ENCODE measurements around the gene TMEM108.

TMEM108 gene

DNA sequence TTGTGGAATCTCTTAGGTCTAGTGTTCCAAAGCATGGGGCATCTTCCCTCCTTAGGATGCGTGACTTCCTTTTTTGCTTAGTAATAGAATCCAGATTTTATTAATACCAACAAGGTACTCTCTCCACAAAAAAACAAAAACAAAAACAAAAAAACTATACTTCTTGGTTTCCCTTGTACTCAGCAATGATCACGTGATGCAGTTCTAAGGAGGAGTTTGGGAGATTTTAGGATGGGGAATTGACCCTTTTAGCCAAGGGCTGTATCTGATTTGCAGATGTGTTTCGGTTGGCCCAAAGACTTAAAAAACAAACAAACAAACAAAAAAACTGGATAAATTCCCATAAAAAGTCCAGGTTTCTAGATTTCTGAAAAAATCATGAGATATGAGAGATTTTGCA, 12.6 kb upstream of the TMEM108 start:
- DNase-seq (ENCODE audit: low read depth): no peak
- Histone ChIP-seq H3K36me3 (ENCODE audit: control insufficient read depth, insufficient read depth, low read length, severe bottlenecking) (no peaks in the 10 kb centered on the region), H3K9ac (ENCODE audit: low read length) (no peak overlapping the region), H3K9me3 (ENCODE audit: control insufficient read depth, low read length) (no peaks in the 10 kb centered on the region), H3K27me3 (replicated peaks; ENCODE audit: control insufficient read depth, insufficient read depth, low read length) (no peaks in the 10 kb centered on the region), H3K4me1 (ENCODE audit: control insufficient read depth, insufficient read depth, low read length) (no peaks in the 10 kb centered on the region), H3K4me3 (ENCODE audit: low read length) (no peak overlapping the region)

- H3K27me3 ChIP-seq (replicated peaks; ENCODE audit: control insufficient read depth, insufficient read depth, low read length): peaks cover 30% of the 10 kb centered on the region
- no peak overlapping the region for H3K4me3 ChIP-seq (ENCODE audit: low read length)
- no peaks in the 10 kb centered on the region for H3K4me1 ChIP-seq (ENCODE audit: control insufficient read depth, insufficient read depth, low read length)
- DNase-seq (ENCODE audit: low read depth): no peak
- H3K36me3 ChIP-seq (ENCODE audit: control insufficient read depth, insufficient read depth, low read length, severe bottlenecking): no peaks in the 10 kb centered on the region
- no peak overlapping the region for H3K9ac ChIP-seq (ENCODE audit: low read length)
- H3K9me3 ChIP-seq (ENCODE audit: control insufficient read depth, low read length): no peaks in the 10 kb centered on the region
Measured at GRCh38 chr3:133032301-133032700, 5.9 kb upstream of the TMEM108 start.

- no peaks in the 10 kb centered on the region for H3K36me3 ChIP-seq (ENCODE audit: control insufficient read depth, insufficient read depth, low read length, severe bottlenecking)
- H3K9ac ChIP-seq (ENCODE audit: low read length): no peak overlapping the region
- H3K4me1 ChIP-seq (ENCODE audit: control insufficient read depth, insufficient read depth, low read length): peaks cover 3% of the 10 kb centered on the region
- H3K9me3 ChIP-seq (ENCODE audit: control insufficient read depth, low read length): peaks cover 6% of the 10 kb centered on the region
- no peak for DNase-seq (ENCODE audit: low read depth)
- H3K27me3 ChIP-seq (replicated peaks; ENCODE audit: control insufficient read depth, insufficient read depth, low read length): peaks cover 57% of the 10 kb centered on the region
- H3K4me3 ChIP-seq (ENCODE audit: low read length): no peak overlapping the region
Measured at GRCh38 chr3:133037436-133037835, 755 bp upstream of the TMEM108 start.

DNA sequence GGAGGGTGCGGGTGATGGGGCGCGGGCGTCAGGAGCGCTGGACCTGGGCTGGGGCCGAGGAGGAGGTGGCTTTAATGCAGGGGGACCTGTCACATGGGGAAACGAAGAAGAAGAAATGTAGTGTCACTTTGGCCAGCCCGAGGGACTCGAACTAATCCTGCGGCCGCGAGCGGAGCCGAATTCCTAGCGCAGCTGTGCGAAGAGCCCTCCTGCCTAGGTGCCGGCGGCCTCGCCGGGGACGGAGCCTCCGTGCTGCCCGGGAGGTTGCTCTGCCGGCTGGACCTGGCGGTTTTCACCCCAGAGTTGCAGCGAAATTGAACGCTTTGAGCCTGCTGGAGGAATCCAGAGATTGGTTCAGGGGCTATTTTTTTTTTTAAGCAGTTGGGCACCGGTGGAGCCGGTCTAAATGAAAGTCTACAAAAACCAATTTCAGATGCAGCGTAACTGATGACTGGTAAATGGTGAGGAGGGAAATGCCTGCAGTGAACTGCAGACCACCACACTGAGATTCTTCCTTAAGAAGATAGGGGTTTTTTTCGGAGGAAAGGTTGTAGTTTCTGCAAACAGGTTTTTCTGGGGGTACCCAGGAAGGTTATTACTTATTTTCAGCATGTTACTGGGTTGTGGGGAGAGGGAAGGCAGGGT, 662 bp downstream of the TMEM108 start:
- Histone ChIP-seq H3K9me3 (ENCODE audit: control insufficient read depth, low read length) (peaks cover 6% of the 10 kb centered on the region), H3K36me3 (ENCODE audit: control insufficient read depth, insufficient read depth, low read length, severe bottlenecking) (no peaks in the 10 kb centered on the region), H3K27me3 (replicated peaks; ENCODE audit: control insufficient read depth, insufficient read depth, low read length) (peaks cover 59% of the 10 kb centered on the region), H3K9ac (ENCODE audit: low read length) (no peak overlapping the region), H3K4me1 (ENCODE audit: control insufficient read depth, insufficient read depth, low read length) (peaks cover 3% of the 10 kb centered on the region), H3K4me3 (ENCODE audit: low read length) (peak overlapping the region; percentile 59)
- peak; percentile 15 for DNase-seq (ENCODE audit: low read depth)

DNA sequence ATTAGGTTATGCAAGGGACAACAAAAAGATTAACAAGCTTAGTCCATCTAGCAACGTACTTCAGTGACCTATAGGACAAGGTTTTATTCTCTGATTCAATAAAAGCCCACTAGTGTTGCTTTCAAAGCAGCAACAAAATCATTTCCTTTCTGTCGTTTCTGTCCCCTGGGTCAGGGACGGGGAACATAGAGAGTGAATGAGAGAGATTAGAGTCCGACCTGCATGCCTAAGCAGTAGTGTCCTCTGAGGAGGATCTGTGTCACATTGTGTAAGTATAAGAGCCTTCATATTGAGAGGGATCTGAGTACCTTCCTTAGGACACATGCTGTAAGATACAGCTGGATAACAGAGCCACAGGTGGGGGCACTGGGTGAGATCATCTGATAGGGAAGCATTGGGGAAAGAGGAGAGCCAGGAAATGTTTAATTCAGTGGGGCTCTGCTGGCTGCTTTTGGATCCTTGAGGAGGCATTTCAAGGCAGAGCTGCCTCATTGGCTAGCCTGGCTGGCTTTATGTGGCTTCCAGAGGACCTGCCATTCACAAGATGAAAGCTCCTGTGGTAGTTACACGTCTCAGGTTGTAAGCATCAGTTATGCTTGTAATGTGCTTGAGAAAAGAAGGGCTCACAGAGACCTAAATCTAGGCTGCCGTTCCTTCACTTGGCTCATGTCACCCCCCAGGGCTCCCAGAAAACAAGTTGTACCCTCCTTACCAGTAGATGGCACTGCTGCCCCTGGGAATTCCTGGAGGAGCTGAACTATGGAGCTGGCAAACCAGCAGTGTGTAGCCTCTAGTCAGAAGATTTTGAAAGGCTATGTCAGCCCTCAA, 2.7 kb downstream of the TMEM108 start:
- H3K36me3 ChIP-seq (ENCODE audit: control insufficient read depth, insufficient read depth, low read length, severe bottlenecking): no peaks in the 10 kb centered on the region
- H3K9ac ChIP-seq (ENCODE audit: low read length): no peak overlapping the region
- H3K4me3 ChIP-seq (ENCODE audit: low read length): no peak overlapping the region
- H3K4me1 ChIP-seq (ENCODE audit: control insufficient read depth, insufficient read depth, low read length): peaks cover 3% of the 10 kb centered on the region
- peaks cover 49% of the 10 kb centered on the region for H3K27me3 ChIP-seq (replicated peaks; ENCODE audit: control insufficient read depth, insufficient read depth, low read length)
- peak; percentile 86 for DNase-seq (ENCODE audit: low read depth)
- peaks cover 6% of the 10 kb centered on the region for H3K9me3 ChIP-seq (ENCODE audit: control insufficient read depth, low read length)

DNA sequence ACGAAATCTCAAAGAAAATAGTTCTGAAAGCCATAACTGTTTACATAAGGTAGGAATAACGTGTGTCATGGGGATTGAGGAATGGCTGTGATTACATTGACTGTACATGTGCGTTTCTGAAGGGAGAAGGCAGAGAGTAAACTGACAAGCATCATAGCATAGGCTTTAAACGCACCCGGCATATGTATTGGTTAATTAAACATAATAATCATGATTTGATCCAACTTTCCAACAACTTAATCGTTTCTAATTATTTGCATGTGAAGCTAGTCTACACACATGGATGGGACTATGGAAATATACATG, 3.3 kb downstream of the TMEM108 start:
- Histone ChIP-seq H3K27me3 (replicated peaks; ENCODE audit: control insufficient read depth, insufficient read depth, low read length) (peaks cover 43% of the 10 kb centered on the region), H3K36me3 (ENCODE audit: control insufficient read depth, insufficient read depth, low read length, severe bottlenecking) (no peaks in the 10 kb centered on the region), H3K4me3 (ENCODE audit: low read length) (no peak overlapping the region), H3K9me3 (ENCODE audit: control insufficient read depth, low read length) (peaks cover 6% of the 10 kb centered on the region), H3K9ac (ENCODE audit: low read length) (no peak overlapping the region), H3K4me1 (ENCODE audit: control insufficient read depth, insufficient read depth, low read length) (peaks cover 3% of the 10 kb centered on the region)
- DNase-seq (ENCODE audit: low read depth): no peak

DNA sequence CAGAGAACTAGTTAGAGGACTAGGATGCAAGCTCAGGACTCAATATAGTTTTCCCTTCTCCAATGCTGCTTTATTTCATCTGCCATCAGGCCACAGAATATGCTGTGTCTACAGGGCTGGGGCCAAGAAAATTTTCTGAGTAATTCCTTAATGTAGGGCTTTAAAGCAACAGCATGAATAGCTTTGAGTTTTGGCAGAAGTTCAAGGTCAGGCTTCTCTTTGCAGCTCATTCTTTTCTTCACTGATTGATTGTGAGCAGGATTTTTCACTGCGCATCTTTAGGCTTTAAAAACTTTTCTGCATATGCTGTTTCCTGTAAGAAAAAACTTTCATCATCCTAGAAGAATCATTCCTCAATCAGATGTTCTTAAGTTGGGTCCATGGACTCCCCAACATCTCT, 4.6 kb downstream of the TMEM108 start:
- Histone ChIP-seq H3K36me3 (ENCODE audit: control insufficient read depth, insufficient read depth, low read length, severe bottlenecking) (no peaks in the 10 kb centered on the region), H3K9ac (ENCODE audit: low read length) (no peak overlapping the region), H3K4me3 (ENCODE audit: low read length) (no peak overlapping the region), H3K27me3 (replicated peaks; ENCODE audit: control insufficient read depth, insufficient read depth, low read length) (peaks cover 30% of the 10 kb centered on the region), H3K9me3 (ENCODE audit: control insufficient read depth, low read length) (peaks cover 2% of the 10 kb centered on the region), H3K4me1 (ENCODE audit: control insufficient read depth, insufficient read depth, low read length) (peaks cover 3% of the 10 kb centered on the region)
- DNase-seq (ENCODE audit: low read depth): no peak

- Histone ChIP-seq H3K9ac (ENCODE audit: low read length) (no peak overlapping the region), H3K4me3 (ENCODE audit: low read length) (no peak overlapping the region), H3K9me3 (ENCODE audit: control insufficient read depth, low read length) (no peaks in the 10 kb centered on the region), H3K4me1 (ENCODE audit: control insufficient read depth, insufficient read depth, low read length) (no peaks in the 10 kb centered on the region), H3K36me3 (ENCODE audit: control insufficient read depth, insufficient read depth, low read length, severe bottlenecking) (no peaks in the 10 kb centered on the region), H3K27me3 (replicated peaks; ENCODE audit: control insufficient read depth, insufficient read depth, low read length) (peaks cover 8% of the 10 kb centered on the region)
- no peak for DNase-seq (ENCODE audit: low read depth)
Measured at GRCh38 chr3:133047980-133048379, 9.8 kb downstream of the TMEM108 start.

- Histone ChIP-seq H3K9me3 (ENCODE audit: control insufficient read depth, low read length) (no peaks in the 10 kb centered on the region), H3K27me3 (replicated peaks; ENCODE audit: control insufficient read depth, insufficient read depth, low read length) (peaks cover 6% of the 10 kb centered on the region), H3K4me1 (ENCODE audit: control insufficient read depth, insufficient read depth, low read length) (no peaks in the 10 kb centered on the region), H3K4me3 (ENCODE audit: low read length) (no peak overlapping the region), H3K36me3 (ENCODE audit: control insufficient read depth, insufficient read depth, low read length, severe bottlenecking) (no peaks in the 10 kb centered on the region), H3K9ac (ENCODE audit: low read length) (no peak overlapping the region)
- DNase-seq (ENCODE audit: low read depth): no peak
Measured at GRCh38 chr3:133049491-133049890, 11.3 kb downstream of the TMEM108 start.

GRCh38 chr3:133050891-133051290, 12.7 kb downstream of the TMEM108 start:
- H3K4me3 ChIP-seq (ENCODE audit: low read length): no peak overlapping the region
- no peak overlapping the region for H3K9ac ChIP-seq (ENCODE audit: low read length)
- H3K36me3 ChIP-seq (ENCODE audit: control insufficient read depth, insufficient read depth, low read length, severe bottlenecking): no peaks in the 10 kb centered on the region
- DNase-seq (ENCODE audit: low read depth): no peak
- H3K27me3 ChIP-seq (replicated peaks; ENCODE audit: control insufficient read depth, insufficient read depth, low read length): peaks cover 10% of the 10 kb centered on the region
- no peaks in the 10 kb centered on the region for H3K9me3 ChIP-seq (ENCODE audit: control insufficient read depth, low read length)
- H3K4me1 ChIP-seq (ENCODE audit: control insufficient read depth, insufficient read depth, low read length): no peaks in the 10 kb centered on the region

DNA sequence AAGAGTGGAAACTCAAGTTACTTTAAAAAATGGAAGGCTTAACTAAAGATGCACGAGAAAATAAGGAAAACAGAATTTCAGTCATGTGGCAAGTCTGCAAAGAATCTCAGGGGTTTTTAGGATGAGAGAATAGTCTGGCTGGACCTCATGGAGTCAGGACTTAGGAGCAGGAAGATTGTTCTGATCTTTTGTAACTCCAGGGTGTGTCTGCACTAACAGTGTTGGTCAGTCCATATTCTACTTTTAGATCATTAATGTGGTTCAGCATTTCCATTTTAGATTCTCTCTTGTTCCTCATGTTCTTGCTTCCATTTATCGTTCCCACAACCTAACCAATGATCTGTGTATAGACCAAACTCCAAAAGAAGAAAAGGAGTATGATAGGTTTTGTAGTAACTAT, 15.3 kb downstream of the TMEM108 start:
- no peak for DNase-seq (ENCODE audit: low read depth)
- Histone ChIP-seq H3K36me3 (ENCODE audit: control insufficient read depth, insufficient read depth, low read length, severe bottlenecking) (no peaks in the 10 kb centered on the region), H3K9ac (ENCODE audit: low read length) (no peak overlapping the region), H3K4me3 (ENCODE audit: low read length) (no peak overlapping the region), H3K9me3 (ENCODE audit: control insufficient read depth, low read length) (no peaks in the 10 kb centered on the region), H3K4me1 (ENCODE audit: control insufficient read depth, insufficient read depth, low read length) (no peaks in the 10 kb centered on the region), H3K27me3 (replicated peaks; ENCODE audit: control insufficient read depth, insufficient read depth, low read length) (peaks cover 10% of the 10 kb centered on the region)

Data from adipocyte (in vitro differentiated cells).